GM11168 (cell line): ENCODE results near the gene DNAH3.
"Not testable (repeated sequence)": the region's sequence is repeated elsewhere in the genome, so short reads cannot be mapped to it uniquely, and the experiment has no call there.

Source experiments
- in situ Hi-C: fragments of 300-500 bp; cut with MboI; formaldehyde crosslinking; loops from one replicate; pipeline ENCODE4 v1.12.0; 2022; ENCODE audit warnings: low sequenced_read_pairs; ENCODE audit not compliant: unreplicated experiment

DNAH3 gene

GRCh38 chr16:21028728-21029127 is 121.9 kb downstream of the DNAH3 start:
- in situ Hi-C loops, result no loop called here

GRCh38 chr16:21026846-21027245 is 123.8 kb downstream of the DNAH3 start:
- in situ Hi-C loops, result no loop called here

GRCh38 chr16:21023509-21024202 is 127.0 kb downstream of the DNAH3 start:
- in situ Hi-C loops, result no loop called here

GRCh38 chr16:21021316-21021715 is 129.3 kb downstream of the DNAH3 start:
- in situ Hi-C loops, result no loop called here

GRCh38 chr16:21009815-21010214 is 140.8 kb downstream of the DNAH3 start:
- in situ Hi-C loops, result no loop called here

GRCh38 chr16:21005008-21005407 is 145.6 kb downstream of the DNAH3 start:
- in situ Hi-C loops, result no loop called here

- in situ Hi-C loops, result no loop called here
These were observed 149.4 kb downstream of the DNAH3 start for GRCh38 chr16:21001262-21001661.

- in situ Hi-C loops, result no loop called here
These were observed 153.5 kb downstream of the DNAH3 start for GRCh38 chr16:20997147-20997546.

GRCh38 chr16:20995711-20996110 is 154.9 kb downstream of the DNAH3 start:
- in situ Hi-C loops, result no loop called here

- in situ Hi-C loops, result not testable (repeated sequence)
These were observed 161.1 kb downstream of the DNAH3 start for GRCh38 chr16:20989496-20990070.

- in situ Hi-C loops, result no loop called here
These were observed 163.6 kb downstream of the DNAH3 start for GRCh38 chr16:20987049-20987448.

GRCh38 chr16:20984019-20984418 is 166.6 kb downstream of the DNAH3 start:
- in situ Hi-C loops, result no loop called here

GRCh38 chr16:20976576-20976975 is 174.1 kb downstream of the DNAH3 start:
- in situ Hi-C loops, result no loop called here

- in situ Hi-C loops, result not testable (repeated sequence)
These were observed 177.4 kb downstream of the DNAH3 start for GRCh38 chr16:20973201-20973600.

- in situ Hi-C loops, result no loop called here
These were observed 179.2 kb downstream of the DNAH3 start for GRCh38 chr16:20971401-20971800.

- in situ Hi-C loops, result no loop called here
These were observed 181.3 kb downstream of the DNAH3 start for GRCh38 chr16:20969386-20969785.

- in situ Hi-C loops, result no loop called here
These were observed 181.9 kb downstream of the DNAH3 start for GRCh38 chr16:20968765-20969164.

- in situ Hi-C loops, result no loop called here
These were observed 189.7 kb downstream of the DNAH3 start for GRCh38 chr16:20960899-20961298.

- in situ Hi-C loops, result no loop called here
These were observed 193.5 kb downstream of the DNAH3 start for GRCh38 chr16:20957153-20957552.

GRCh38 chr16:20956319-20956718 is 194.3 kb downstream of the DNAH3 start:
- in situ Hi-C loops, result no loop called here

- in situ Hi-C loops, result loop anchor here (5.0 kb wide), 1 partner anchor 78 kb away; no protein-coding TSS in a partner anchor
These were observed 196.1 kb downstream of the DNAH3 start for GRCh38 chr16:20954574-20954973.
